PC-9 (cell line): Measurements from ENCODE around the gene LSM14A. TPM values are rescaled to one million over a fixed set of nuclear protein-coding genes. Genes with fewer than 3 reads are reported as not detected.

Experiments
- BruUV-seq: library from RNA; stranded (reverse); fragments of 400-500 nt; replicated peaks from 2 replicates; lab custom pipeline; 2021; lab: Mats Ljungman, UMichigan
- CTCF ChIA-PET: fragments of 300-600 bp; sonication (Branson Sonifier 250); formaldehyde crosslinking; loops from one replicate; lab custom pipeline; 2022; ENCODE audit warnings: antibody characterized with exemption; lab: Charles Lee
- POLR2A ChIA-PET: fragments of 300-600 bp; sonication (Branson Sonifier 250); formaldehyde crosslinking; loops from one replicate; lab custom pipeline; 2022; ENCODE audit warnings: antibody characterized with exemption; ENCODE audit not compliant: unreplicated experiment; lab: Charles Lee
- DNase-seq, 2 experiments: peaks; one replicate each; pipeline versions ENCODE4 v3.0.0 to v3.0.0-alpha.2; 2015 to 2022; ENCODE audit warnings: mixed read lengths in 1 of 2
- H2AFZ ChIP-seq: fragments of 200-600 bp; sonication (generic); 2 replicates; pipeline ENCODE4 v1.8.1; 2017; ENCODE audit warnings: antibody characterized with exemption
- H3F3A ChIP-seq: fragments of 200-600 bp; sonication (generic); 2 replicates; pipeline ENCODE4 v1.8.1; 2017; ENCODE audit warnings: antibody characterized with exemption, mild to moderate bottlenecking, low read depth; ENCODE audit not compliant: insufficient read depth
- H3K27ac ChIP-seq: fragments of 200-600 bp; sonication (generic); 2 replicates; pipeline ENCODE4 v1.6.1; 2016; ENCODE audit warnings: mixed run types
- H3K27me3 ChIP-seq: fragments of 200-600 bp; sonication (generic); 2 replicates; pipeline ENCODE4 v1.6.1; 2016; ENCODE audit warnings: low read depth, mixed run types; ENCODE audit not compliant: insufficient read depth
- H3K36me3 ChIP-seq: fragments of 200-600 bp; sonication (generic); 2 replicates; pipeline ENCODE4 v1.6.1; 2016; ENCODE audit warnings: low read depth, mixed run types
- H3K4me1 ChIP-seq: fragments of 200-600 bp; sonication (generic); replicated peaks from 2 replicates; pipeline ENCODE4 v1.6.1; 2016; ENCODE audit warnings: mixed run types; ENCODE audit not compliant: insufficient read depth
- H3K4me2 ChIP-seq: fragments of 200-600 bp; sonication (generic); 2 replicates; pipeline ENCODE4 v1.6.1; 2017; ENCODE audit warnings: mixed run types
- H3K4me3 ChIP-seq: fragments of 200-600 bp; sonication (generic); 2 replicates; pipeline ENCODE4 v1.6.1; 2016; ENCODE audit warnings: mixed run types
- H3K79me2 ChIP-seq: fragments of 200-600 bp; sonication (generic); 2 replicates; pipeline ENCODE4 v1.6.1; 2017; ENCODE audit warnings: low read depth, mixed run types
- H3K9me2 ChIP-seq: fragments of 200-600 bp; sonication (generic); 2 replicates; pipeline ENCODE4 v1.8.1; 2017; ENCODE audit warnings: mild to moderate bottlenecking; ENCODE audit not compliant: insufficient read depth
- H3K9me3 ChIP-seq: fragments of 200-600 bp; sonication (generic); 2 replicates; pipeline ENCODE4 v1.8.1; 2016; ENCODE audit warnings: low read depth; ENCODE audit not compliant: insufficient read depth
- H4K20me1 ChIP-seq: fragments of 200-600 bp; sonication (generic); 2 replicates; pipeline ENCODE4 v1.8.1; 2017; ENCODE audit not compliant: insufficient read depth
- EZH2 ChIP-seq: fragments of 200-600 bp; sonication (generic); IDR thresholded peaks from 2 replicates; pipeline ENCODE4 v1.8.0; 2017; ENCODE audit warnings: antibody characterized with exemption, low read depth
- intact Hi-C: fragments of 100-400 bp; cut with micrococcal nuclease; formaldehyde crosslinking; loops from one replicate; pipeline ENCODE4 v1.10.0; 2022; ENCODE audit not compliant: unreplicated experiment
- total RNA-seq: library from RNA; stranded (reverse); gene quantifications from 2 replicates; pipeline ENCODE4 v1.2.3, GENCODE V29; 2021
- TF ChIP-seq, protein P1 (sequence below): fragments of 200-600 bp; sonication (generic); conservative IDR thresholded peaks from 2 replicates; pipeline ENCODE4 v1.6.1; 2017; ENCODE audit warnings: mixed run types, antibody characterized with exemption, mild to moderate bottlenecking, moderate library complexity

Gene LSM14A
- total RNA-seq, 1 experiment from 2014 or later = 169 TPM

- TF ChIP-seq, protein P1, sequence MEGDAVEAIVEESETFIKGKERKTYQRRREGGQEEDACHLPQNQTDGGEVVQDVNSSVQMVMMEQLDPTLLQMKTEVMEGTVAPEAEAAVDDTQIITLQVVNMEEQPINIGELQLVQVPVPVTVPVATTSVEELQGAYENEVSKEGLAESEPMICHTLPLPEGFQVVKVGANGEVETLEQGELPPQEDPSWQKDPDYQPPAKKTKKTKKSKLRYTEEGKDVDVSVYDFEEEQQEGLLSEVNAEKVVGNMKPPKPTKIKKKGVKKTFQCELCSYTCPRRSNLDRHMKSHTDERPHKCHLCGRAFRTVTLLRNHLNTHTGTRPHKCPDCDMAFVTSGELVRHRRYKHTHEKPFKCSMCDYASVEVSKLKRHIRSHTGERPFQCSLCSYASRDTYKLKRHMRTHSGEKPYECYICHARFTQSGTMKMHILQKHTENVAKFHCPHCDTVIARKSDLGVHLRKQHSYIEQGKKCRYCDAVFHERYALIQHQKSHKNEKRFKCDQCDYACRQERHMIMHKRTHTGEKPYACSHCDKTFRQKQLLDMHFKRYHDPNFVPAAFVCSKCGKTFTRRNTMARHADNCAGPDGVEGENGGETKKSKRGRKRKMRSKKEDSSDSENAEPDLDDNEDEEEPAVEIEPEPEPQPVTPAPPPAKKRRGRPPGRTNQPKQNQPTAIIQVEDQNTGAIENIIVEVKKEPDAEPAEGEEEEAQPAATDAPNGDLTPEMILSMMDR = no peak
- TF ChIP-seq EZH2 = no peak
- H3K4me1 ChIP-seq = peaks cover 6% of the 10 kb centered on the region; the same call in 1 of the 2 replicates
- no peak overlapping the region for H2AFZ ChIP-seq
- intact Hi-C loops = loop anchor here (5.0 kb wide), 1 partner anchor 339 kb away; the partner anchor contains the start of gene KCTD15
- no peaks in the 10 kb centered on the region for H4K20me1 ChIP-seq
- ChIA-PET CTCF (no interaction called here), POLR2A (interaction anchor here (0.7 kb wide), 1 partner anchor 340 kb away, joined by 4 read pairs; no protein-coding TSS in a partner anchor)
- no peak overlapping the region for H3K27ac ChIP-seq
- no peaks in the 10 kb centered on the region for H3F3A ChIP-seq
- H3K4me3 ChIP-seq = no peak overlapping the region
- no peaks in the 10 kb centered on the region for H3K9me2 ChIP-seq
- no peaks in the 10 kb centered on the region for H3K9me3 ChIP-seq
- no peaks in the 10 kb centered on the region for H3K36me3 ChIP-seq
- H3K79me2 ChIP-seq = no peaks in the 10 kb centered on the region
- peaks cover 16% of the 10 kb centered on the region; the same call in 1 of the 2 replicates for H3K27me3 ChIP-seq
- H3K4me2 ChIP-seq = no peak overlapping the region
- DNase-seq = no peak
- no TSS peak for BruUV-seq
Measured at GRCh38 chr19:34135821-34136611, 36.3 kb upstream of the LSM14A start.

DNA sequence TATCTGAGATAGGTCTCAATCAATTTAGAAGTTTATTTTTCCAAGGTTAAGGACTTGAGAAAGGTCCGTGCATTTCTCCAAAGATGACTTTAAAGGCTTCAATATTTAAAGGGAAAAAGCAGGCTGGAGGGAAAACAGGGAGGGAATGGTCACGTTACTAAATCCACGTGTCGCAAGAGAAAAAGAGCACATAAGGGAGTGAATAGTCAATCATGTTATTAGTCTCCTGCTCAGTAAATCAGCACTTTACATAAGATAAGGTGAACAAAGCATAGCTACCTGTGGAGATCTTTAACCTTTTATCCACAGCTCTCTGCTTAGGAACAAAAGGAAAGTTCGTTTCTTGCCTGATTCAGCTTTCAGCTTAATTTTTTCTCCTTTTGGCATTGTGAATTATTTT, 31.3 kb upstream of the LSM14A start:
- Histone ChIP-seq H3F3A (no peaks in the 10 kb centered on the region), H3K9me2 (no peaks in the 10 kb centered on the region), H3K4me1 (no peaks in the 10 kb centered on the region), H3K4me2 (no peak overlapping the region), H3K79me2 (no peaks in the 10 kb centered on the region), H3K27ac (no peak overlapping the region), H3K27me3 (peaks cover 16% of the 10 kb centered on the region; the same call in 1 of the 2 replicates), H4K20me1 (no peaks in the 10 kb centered on the region), H3K4me3 (no peak overlapping the region), H3K9me3 (no peaks in the 10 kb centered on the region), H3K36me3 (no peaks in the 10 kb centered on the region), H2AFZ (no peak overlapping the region)
- DNase-seq = no peak
- TF ChIP-seq, protein P1 = no peak
- no peak for TF ChIP-seq EZH2
- ChIA-PET POLR2A (interaction anchor here (0.7 kb wide), 1 partner anchor 1791 kb away, joined by 4 read pairs; no protein-coding TSS in a partner anchor), CTCF (no interaction called here)
- BruUV-seq = no TSS peak
- intact Hi-C loops = loop anchor here (10.0 kb wide), 1 partner anchor 204 kb away; no protein-coding TSS in a partner anchor

GRCh38 chr19:34142440-34142839, 29.9 kb upstream of the LSM14A start:
- Histone ChIP-seq H3K4me3 (no peak overlapping the region), H3F3A (no peaks in the 10 kb centered on the region), H4K20me1 (no peaks in the 10 kb centered on the region), H3K27ac (no peak overlapping the region), H3K4me2 (no peak overlapping the region), H3K79me2 (no peaks in the 10 kb centered on the region), H2AFZ (no peak overlapping the region), H3K9me3 (no peaks in the 10 kb centered on the region), H3K9me2 (no peaks in the 10 kb centered on the region), H3K27me3 (peaks cover 16% of the 10 kb centered on the region; the same call in 1 of the 2 replicates), H3K36me3 (no peaks in the 10 kb centered on the region), H3K4me1 (no peaks in the 10 kb centered on the region)
- POLR2A ChIA-PET = no interaction called here
- no peak for TF ChIP-seq EZH2
- TF ChIP-seq, protein P1 = no peak
- no TSS peak for BruUV-seq
- DNase-seq = no peak
- intact Hi-C loops = loop anchor here (10.0 kb wide), 1 partner anchor 202 kb away; no protein-coding TSS in a partner anchor
- CTCF ChIA-PET = interaction anchor here (0.6 kb wide), 1 partner anchor 263 kb away, joined by 6 read pairs; no protein-coding TSS in a partner anchor
